ENCODE data around the gene DYNLRB2.

Gene DYNLRB2

GRCh38 chr16:80540516-80541305, at the start of gene DYNLRB2:
DYNLRB2 (plus strand) TSS chr16:80540993; CDS start chr16:80541077, 84 bp downstream.
- peak; percentile 96 for DNase-seq

- DNase-seq, result peak; percentile 5
Observed at GRCh38 chr16:80500116-80500859, 40.5 kb upstream of the DYNLRB2 start.

GRCh38 chr16:80500961-80501525, 39.8 kb upstream of the DYNLRB2 start:
- DNase-seq, result no peak

GRCh38 chr16:80503107-80503506, 37.7 kb upstream of the DYNLRB2 start:
- DNase-seq, result no peak

- no peak for DNase-seq
Observed at GRCh38 chr16:80507538-80507937, 33.3 kb upstream of the DYNLRB2 start.

GRCh38 chr16:80509872-80510271, 30.9 kb upstream of the DYNLRB2 start:
- no peak for DNase-seq

- no peak for DNase-seq
Observed at GRCh38 chr16:80511824-80512592, 28.8 kb upstream of the DYNLRB2 start.

GRCh38 chr16:80512593-80512853, 28.3 kb upstream of the DYNLRB2 start:
- DNase-seq, result no peak

GRCh38 chr16:80515374-80515773, 25.4 kb upstream of the DYNLRB2 start:
- no peak for DNase-seq

GRCh38 chr16:80517846-80518245, 22.9 kb upstream of the DYNLRB2 start:
- DNase-seq, result no peak

- DNase-seq, result peak; percentile 48
Observed at GRCh38 chr16:80518436-80518835, 22.4 kb upstream of the DYNLRB2 start.

GRCh38 chr16:80519189-80519588, 21.6 kb upstream of the DYNLRB2 start:
- DNase-seq, result peak; percentile 4

- DNase-seq, result no peak
Observed at GRCh38 chr16:80525420-80525819, 15.4 kb upstream of the DYNLRB2 start.

GRCh38 chr16:80526418-80527061, 14.3 kb upstream of the DYNLRB2 start:
- peak; percentile 73 for DNase-seq

GRCh38 chr16:80527297-80527696, 13.5 kb upstream of the DYNLRB2 start:
- peak; percentile 44 for DNase-seq

GRCh38 chr16:80530479-80530878, 10.3 kb upstream of the DYNLRB2 start:
- no peak for DNase-seq

- DNase-seq, result no peak
Observed at GRCh38 chr16:80536238-80536637, 4.6 kb upstream of the DYNLRB2 start.

- no peak for DNase-seq
Observed at GRCh38 chr16:80541306-80541694, 507 bp downstream of the DYNLRB2 start.

GRCh38 chr16:80543162-80543561, 2.4 kb downstream of the DYNLRB2 start:
- DNase-seq, result no peak

- DNase-seq, result no peak
Observed at GRCh38 chr16:80544326-80544725, 3.5 kb downstream of the DYNLRB2 start.

- DNase-seq, result no peak
Observed at GRCh38 chr16:80546249-80546648, 5.5 kb downstream of the DYNLRB2 start.

- DNase-seq, result no peak
Observed at GRCh38 chr16:80547145-80547544, 6.4 kb downstream of the DYNLRB2 start.

GRCh38 chr16:80552277-80552676, 11.5 kb downstream of the DYNLRB2 start:
- DNase-seq, result no peak

All from CD4-positive, alpha-beta T cell treated with Interleukin-4 for 4 hours (primary cell).